ENCODE data around the gene CYP17A1. TPM values are rescaled to one million over a fixed set of nuclear protein-coding genes. Genes with fewer than 3 reads are reported as not detected.
"Not testable (repeated sequence)": the region's sequence is repeated elsewhere in the genome, so short reads cannot be mapped to it uniquely, and the experiment has no call there.

Gene CYP17A1
- 1 to 10 TPM in 1 of 12 donors, under 1 TPM in 9, not detected in 2; 0.12 to 1.0 (median 0.64) TPM for polyA plus RNA-seq (ENCODE audit: insufficient read length in 12 of 12)
- long read RNA-seq, donor 1: 0 reads
- long read RNA-seq, donor 2, transcript CYP17A1-201 (8 exons, 1,870 nt): major isoform, 43 of 60 reads
- long read RNA-seq, donor 2, partial matches to known transcripts: 13 of 60 reads
- long read RNA-seq, donor 2, other reads (novel, unspliced or antisense): 0 of 60 reads
- long read RNA-seq, donor 3: 0 reads
- long read RNA-seq, donor 4, partial matches to known transcripts: 0 of 1 reads
- long read RNA-seq, donor 4, other reads (novel, unspliced or antisense): 0 of 1 reads
- long read RNA-seq, donor 5: 0 reads
- long read RNA-seq, donor 6, transcript CYP17A1-201 (8 exons, 1,870 nt): major isoform, 9 of 9 reads
- long read RNA-seq, donor 6, partial matches to known transcripts: 0 of 9 reads
- long read RNA-seq, donor 6, other reads (novel, unspliced or antisense): 0 of 9 reads
- long read RNA-seq, donor 7: 0 reads
- long read RNA-seq, donor 8: 0 reads
- long read RNA-seq, donor 9: 0 reads
- long read RNA-seq, donor 10: 0 reads
- long read RNA-seq, donor 11: 0 reads

- no peak for DNase-seq
Measured at GRCh38 chr10:102837230-102837721, at the start of gene CYP17A1. Gene CYP17A1, minus strand, starts transcription at chr10:102837413. Its CDS starts 52 bp downstream, at chr10:102837361.

- DNase-seq: no peak
Measured at GRCh38 chr10:102880256-102880655, 43.0 kb upstream of the CYP17A1 start.

- DNase-seq: no peak
Measured at GRCh38 chr10:102878629-102879028, 41.4 kb upstream of the CYP17A1 start.

- DNase-seq: no peak
Measured at GRCh38 chr10:102876747-102877153, 39.5 kb upstream of the CYP17A1 start.

GRCh38 chr10:102872163-102872562, 35.0 kb upstream of the CYP17A1 start:
- no peak for DNase-seq

- no peak for DNase-seq
Measured at GRCh38 chr10:102870221-102870620, 33.0 kb upstream of the CYP17A1 start.

- DNase-seq: peak; percentile 54
Measured at GRCh38 chr10:102869258-102870198, 32.3 kb upstream of the CYP17A1 start, which contains the start of gene AS3MT. Gene AS3MT, plus strand, starts transcription at chr10:102869470. Its CDS starts 123 bp downstream, at chr10:102869593.

- DNase-seq: peak; percentile 41
Measured at GRCh38 chr10:102868911-102869257, 31.7 kb upstream of the CYP17A1 start.

GRCh38 chr10:102865620-102866019, 28.4 kb upstream of the CYP17A1 start:
- no peak for DNase-seq

GRCh38 chr10:102863660-102864059, 26.4 kb upstream of the CYP17A1 start:
- DNase-seq: no peak

GRCh38 chr10:102859911-102860310, 22.7 kb upstream of the CYP17A1 start:
- peak; percentile 9 for DNase-seq

- DNase-seq: no peak
Measured at GRCh38 chr10:102856758-102857424, 19.7 kb upstream of the CYP17A1 start.

- DNase-seq: not testable (repeated sequence)
Measured at GRCh38 chr10:102855731-102856436, 18.7 kb upstream of the CYP17A1 start.

GRCh38 chr10:102853237-102853636, 16.0 kb upstream of the CYP17A1 start:
- not testable (repeated sequence) for DNase-seq

GRCh38 chr10:102850025-102850518, 12.9 kb upstream of the CYP17A1 start:
- no peak for DNase-seq

- DNase-seq: no peak
Measured at GRCh38 chr10:102845352-102845902, 8.2 kb upstream of the CYP17A1 start.

GRCh38 chr10:102844190-102844776, 7.1 kb upstream of the CYP17A1 start:
- DNase-seq: not testable (repeated sequence)

- not testable (repeated sequence) for DNase-seq
Measured at GRCh38 chr10:102843139-102843538, 5.9 kb upstream of the CYP17A1 start.

GRCh38 chr10:102841827-102842345, 4.7 kb upstream of the CYP17A1 start:
- no peak for DNase-seq
